Pericardium fibroblast (primary cell): ENCODE data around the gene LTBP4. TPM values are rescaled to one million over a fixed set of nuclear protein-coding genes. Genes with fewer than 3 reads are reported as not detected.

Source experiments
- total RNA-seq: library from RNA; depleted of rRNA; stranded (reverse); fragments of >200 nt; gene quantifications from 2 replicates; pipeline ENCODE4 v1.2.3, GENCODE V29; 2015

The LTBP4 gene, protein sequence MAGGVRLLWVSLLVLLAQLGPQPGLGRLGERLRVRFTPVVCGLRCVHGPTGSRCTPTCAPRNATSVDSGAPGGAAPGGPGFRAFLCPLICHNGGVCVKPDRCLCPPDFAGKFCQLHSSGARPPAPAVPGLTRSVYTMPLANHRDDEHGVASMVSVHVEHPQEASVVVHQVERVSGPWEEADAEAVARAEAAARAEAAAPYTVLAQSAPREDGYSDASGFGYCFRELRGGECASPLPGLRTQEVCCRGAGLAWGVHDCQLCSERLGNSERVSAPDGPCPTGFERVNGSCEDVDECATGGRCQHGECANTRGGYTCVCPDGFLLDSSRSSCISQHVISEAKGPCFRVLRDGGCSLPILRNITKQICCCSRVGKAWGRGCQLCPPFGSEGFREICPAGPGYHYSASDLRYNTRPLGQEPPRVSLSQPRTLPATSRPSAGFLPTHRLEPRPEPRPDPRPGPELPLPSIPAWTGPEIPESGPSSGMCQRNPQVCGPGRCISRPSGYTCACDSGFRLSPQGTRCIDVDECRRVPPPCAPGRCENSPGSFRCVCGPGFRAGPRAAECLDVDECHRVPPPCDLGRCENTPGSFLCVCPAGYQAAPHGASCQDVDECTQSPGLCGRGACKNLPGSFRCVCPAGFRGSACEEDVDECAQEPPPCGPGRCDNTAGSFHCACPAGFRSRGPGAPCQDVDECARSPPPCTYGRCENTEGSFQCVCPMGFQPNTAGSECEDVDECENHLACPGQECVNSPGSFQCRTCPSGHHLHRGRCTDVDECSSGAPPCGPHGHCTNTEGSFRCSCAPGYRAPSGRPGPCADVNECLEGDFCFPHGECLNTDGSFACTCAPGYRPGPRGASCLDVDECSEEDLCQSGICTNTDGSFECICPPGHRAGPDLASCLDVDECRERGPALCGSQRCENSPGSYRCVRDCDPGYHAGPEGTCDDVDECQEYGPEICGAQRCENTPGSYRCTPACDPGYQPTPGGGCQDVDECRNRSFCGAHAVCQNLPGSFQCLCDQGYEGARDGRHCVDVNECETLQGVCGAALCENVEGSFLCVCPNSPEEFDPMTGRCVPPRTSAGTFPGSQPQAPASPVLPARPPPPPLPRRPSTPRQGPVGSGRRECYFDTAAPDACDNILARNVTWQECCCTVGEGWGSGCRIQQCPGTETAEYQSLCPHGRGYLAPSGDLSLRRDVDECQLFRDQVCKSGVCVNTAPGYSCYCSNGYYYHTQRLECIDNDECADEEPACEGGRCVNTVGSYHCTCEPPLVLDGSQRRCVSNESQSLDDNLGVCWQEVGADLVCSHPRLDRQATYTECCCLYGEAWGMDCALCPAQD (N-terminal part only)
- total RNA-seq = 87.1 and 97.0 TPM in 2 replicates

DNA sequence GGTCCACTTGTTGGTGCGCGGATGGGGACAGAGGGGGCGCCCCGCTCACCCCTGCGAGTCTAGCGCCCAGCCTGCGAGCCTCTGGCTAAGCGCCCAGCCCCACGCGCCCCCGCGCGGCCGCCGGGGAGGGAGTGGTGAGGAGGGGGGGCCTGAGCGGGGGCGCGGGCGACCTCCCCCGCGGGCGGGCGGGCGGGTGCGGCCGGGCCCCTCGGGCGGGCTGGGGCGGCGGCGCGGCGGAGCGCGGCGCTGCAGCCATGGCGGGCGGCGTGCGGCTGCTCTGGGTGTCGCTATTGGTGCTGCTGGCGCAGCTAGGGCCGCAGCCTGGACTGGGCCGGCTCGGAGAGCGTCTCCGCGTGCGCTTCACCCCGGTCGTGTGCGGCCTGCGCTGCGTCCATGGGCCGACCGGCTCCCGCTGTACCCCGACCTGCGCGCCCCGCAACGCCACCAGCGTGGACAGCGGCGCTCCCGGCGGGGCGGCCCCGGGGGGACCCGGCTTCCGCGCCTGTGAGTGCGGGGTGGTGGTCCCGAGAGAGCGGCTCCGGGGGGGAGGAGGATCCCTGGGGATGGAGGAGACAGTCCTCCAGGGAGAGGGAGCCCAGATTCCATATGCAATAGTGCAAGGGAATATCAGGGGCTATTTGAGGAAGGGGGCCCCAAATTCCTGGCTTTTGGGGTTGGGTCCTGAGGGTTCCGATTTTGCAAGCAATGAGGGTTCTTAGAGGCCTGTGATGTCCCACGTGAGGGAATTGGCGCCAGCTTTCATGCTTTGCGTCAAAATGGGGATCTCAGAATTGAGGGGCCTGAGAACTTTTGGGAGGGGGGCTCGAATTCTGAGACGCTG lies at the start of gene LTBP4:
Gene LTBP4, plus strand, starts transcription at position 236 of the 841 bp plus-strand sequence. Its CDS starts 19 bp downstream, at position 255.

DNA sequence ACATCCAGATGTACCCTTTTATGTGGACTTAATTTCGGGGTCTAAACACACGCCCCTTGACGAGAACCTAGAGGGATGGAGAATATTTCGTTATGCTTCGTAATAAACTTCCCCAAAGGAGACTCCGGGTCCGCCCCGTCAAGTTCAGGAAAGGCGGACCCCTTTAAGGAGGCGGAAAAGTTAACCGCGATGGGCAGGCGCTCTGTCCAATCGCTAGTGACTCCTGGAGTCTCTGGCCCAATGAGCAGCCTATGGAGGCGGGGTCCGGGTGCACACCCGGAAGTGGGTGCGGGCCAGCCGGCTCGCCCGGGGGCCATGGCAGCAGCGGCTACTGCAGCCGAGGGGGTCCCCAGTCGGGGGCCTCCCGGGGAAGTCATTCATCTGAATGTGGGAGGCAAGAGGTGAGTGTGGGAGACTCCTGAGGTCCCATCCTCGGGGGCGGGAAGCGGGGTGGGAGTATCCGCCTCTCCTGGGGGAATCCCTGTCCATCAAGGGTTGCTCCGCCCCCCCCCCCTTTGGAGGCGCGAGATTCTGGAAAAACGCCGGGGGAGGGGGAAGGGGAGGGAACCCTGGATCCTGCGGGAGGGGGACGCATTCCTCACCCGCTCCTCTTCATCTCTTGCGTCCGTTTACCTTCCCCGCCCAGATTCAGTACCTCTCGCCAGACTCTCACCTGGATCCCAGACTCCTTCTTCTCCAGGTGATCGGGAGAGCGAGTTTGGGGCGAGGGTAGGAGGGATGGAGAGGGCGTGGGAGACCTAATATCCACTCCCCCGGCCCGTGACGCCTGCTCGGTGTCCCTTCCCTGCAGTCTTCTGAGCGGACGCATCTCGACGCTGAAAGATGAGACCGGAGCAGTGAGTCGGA lies 24.4 kb upstream of the LTBP4 start, which contains the start of gene SHKBP1:
Gene SHKBP1, plus strand, starts transcription at position 289 of the 867 bp plus-strand sequence. Its CDS starts 27 bp downstream, at position 316.

Other genes with a start within 250 kb of the LTBP4 start
- gene HIPK4, start 211.2 kb upstream of the LTBP4 start, total RNA-seq = 0.17 TPM in 1 of 2 replicates, not detected in the other
- 3.3 and 7.3 TPM in 2 replicates for gene PRX, start 188.0 kb upstream of the LTBP4 start, total RNA-seq
- gene SERTAD1, start 175.4 kb upstream of the LTBP4 start, total RNA-seq = 16.7 and 19.5 TPM in 2 replicates
- gene SERTAD3, start 157.0 kb upstream of the LTBP4 start, total RNA-seq = 19.0 and 35.2 TPM in 2 replicates
- 114 and 157 TPM in 2 replicates for gene BLVRB, start 135.6 kb upstream of the LTBP4 start, total RNA-seq
- 0.47 and 1.4 TPM in 2 replicates for gene SPTBN4, start 134.4 kb upstream of the LTBP4 start, total RNA-seq
- 35.7 and 46.7 TPM in 2 replicates for gene SHKBP1, start 24.5 kb upstream of the LTBP4 start, total RNA-seq
- gene NUMBL, start 89.3 kb downstream of the LTBP4 start, total RNA-seq = 51.6 and 57.1 TPM in 2 replicates
- 18.6 and 26.3 TPM in 2 replicates for gene COQ8B, start 115.5 kb downstream of the LTBP4 start, total RNA-seq
- gene ITPKC, start 115.7 kb downstream of the LTBP4 start, total RNA-seq = 26.1 and 34.7 TPM in 2 replicates
- gene ACTMAP, start 149.1 kb downstream of the LTBP4 start, total RNA-seq = 5.7 and 10.1 TPM in 2 replicates
- 43.1 and 46.5 TPM in 2 replicates for gene SNRPA, start 149.8 kb downstream of the LTBP4 start, total RNA-seq
- not detected in 2 replicates for gene MIA, start 174.2 kb downstream of the LTBP4 start, total RNA-seq
- 21.3 and 37.3 TPM in 2 replicates for gene RAB4B, start 176.9 kb downstream of the LTBP4 start, total RNA-seq
- 70.1 and 114 TPM in 2 replicates for gene EGLN2, start 197.8 kb downstream of the LTBP4 start, total RNA-seq
- gene CYP2A6, start 249.1 kb downstream of the LTBP4 start, total RNA-seq = not detected in 2 replicates